Immature natural killer cell (primary cell): ENCODE measurements around the gene C14orf180. TPM values are rescaled to one million over a fixed set of nuclear protein-coding genes. Genes with fewer than 3 reads are reported as not detected.

Source experiments
- DNase-seq, 3 donors: peaks; one replicate each; pipeline ENCODE4 v3.0.0; 2022; ENCODE audit warnings: mixed read lengths in 1 of 3
- H3K27ac Mint-ChIP-seq, 6 donors: one replicate each; pipeline ENCODE4 v1.8.0; 2020; ENCODE audit warnings: mixed read lengths in 6 of 6, mild to moderate bottlenecking in 5 of 6, inconsistent platforms in 4 of 6, moderate library complexity in 3 of 6
- H3K27me3 Mint-ChIP-seq, 3 donors: one replicate each; pipeline ENCODE4 v1.8.0; 2020 to 2021; ENCODE audit warnings: low read depth in 3 of 3, mild to moderate bottlenecking in 3 of 3, mixed read lengths in 3 of 3, moderate library complexity in 3 of 3, inconsistent platforms in 1 of 3
- H3K36me3 Mint-ChIP-seq, 3 donors: one replicate each; pipeline ENCODE4 v1.8.0; 2020; ENCODE audit warnings: mixed read lengths in 3 of 3, inconsistent platforms in 2 of 3, mild to moderate bottlenecking in 2 of 3
- H3K4me1 Mint-ChIP-seq, 2 donors: one replicate each; pipeline ENCODE4 v1.8.0; 2020; ENCODE audit warnings: inconsistent platforms in 2 of 2, mild to moderate bottlenecking in 2 of 2, mixed read lengths in 2 of 2, moderate library complexity in 1 of 2
- H3K4me3 Mint-ChIP-seq, 5 donors: one replicate each; pipeline ENCODE4 v1.8.0; 2020; ENCODE audit warnings: mild to moderate bottlenecking in 5 of 5, mixed read lengths in 5 of 5, inconsistent platforms in 3 of 5, moderate library complexity in 3 of 5
- H3K9me3 Mint-ChIP-seq, 6 donors: one replicate each; pipeline ENCODE4 v1.8.0; 2020; ENCODE audit warnings: mild to moderate bottlenecking in 6 of 6, mixed read lengths in 6 of 6, inconsistent platforms in 4 of 6, moderate library complexity in 3 of 6
- polyA plus RNA-seq, 3 donors: library from polyadenylated mRNA; unstranded; fragments of 300-500 nt; fragmentation: Illumina TruSeq; gene quantifications; one replicate each; pipeline ENCODE4 v1.2.3, GENCODE V29; 2021

Gene C14orf180
- polyA plus RNA-seq, 3 donors from 2014 or later: not detected

DNA sequence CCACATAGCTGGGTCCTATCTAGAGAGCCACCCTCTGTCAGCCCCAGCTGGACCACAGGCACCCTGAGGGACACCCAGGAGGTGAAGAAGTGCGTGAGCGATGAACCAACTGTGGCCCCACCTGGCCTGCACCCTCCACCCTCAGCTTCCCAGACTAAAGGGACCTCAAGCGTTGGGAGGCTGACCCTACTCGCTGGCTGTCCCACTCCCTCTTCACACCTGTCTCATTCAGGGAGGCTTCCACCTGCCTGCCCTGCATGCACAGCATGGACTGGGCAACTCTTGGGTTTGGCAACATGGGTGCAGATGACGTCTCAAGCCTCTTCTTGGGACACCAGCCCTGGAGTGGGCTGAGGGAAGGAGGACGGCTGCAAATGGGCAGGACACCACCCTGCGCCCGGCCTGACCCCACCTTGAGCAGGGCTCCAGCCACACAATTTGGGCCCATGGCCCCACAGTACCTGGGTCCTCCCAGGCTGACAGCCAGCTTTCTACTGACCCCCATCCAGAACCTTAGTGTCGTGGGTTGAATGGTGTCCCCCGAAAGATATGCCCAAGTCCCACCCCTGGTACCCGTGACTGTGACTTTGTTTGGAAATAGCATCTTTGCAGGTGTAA is 22.9 kb downstream of the C14orf180 start:
- Mint-ChIP-seq H3K36me3 (no peaks in the 10 kb centered on the region), H3K4me1 (no peaks in the 10 kb centered on the region), H3K4me3 (no peak overlapping the region), H3K27me3 (peaks cover 7 to 22% (median 11%) of the 10 kb centered on the region in 3 donors), H3K27ac (no peak overlapping the region), H3K9me3 (no peaks in the 10 kb centered on the region)
- no peak for DNase-seq

DNA sequence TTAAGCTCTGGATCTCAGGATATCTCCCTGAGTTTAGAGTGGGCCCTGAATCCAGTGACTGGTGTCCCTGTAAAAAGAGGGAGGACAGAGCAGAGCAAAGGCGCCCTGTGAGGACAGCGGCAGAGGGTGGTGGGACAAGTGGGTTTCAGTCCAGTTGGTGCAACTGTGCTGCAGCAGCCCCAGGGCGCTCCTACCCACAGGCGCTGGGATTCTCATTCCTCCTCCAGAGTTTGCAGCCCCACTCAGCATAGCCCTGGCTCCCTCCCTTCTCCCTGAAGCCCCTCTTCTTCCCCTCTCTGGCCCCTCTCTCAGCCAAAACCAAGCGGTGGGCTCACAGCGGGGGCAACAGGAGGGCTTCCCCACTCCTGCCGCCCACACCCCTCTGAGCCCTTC is 23.4 kb downstream of the C14orf180 start:
- peaks cover 7 to 22% (median 11%) of the 10 kb centered on the region in 3 donors for H3K27me3 Mint-ChIP-seq
- no peak overlapping the region for H3K4me3 Mint-ChIP-seq
- H3K9me3 Mint-ChIP-seq: no peaks in the 10 kb centered on the region
- DNase-seq: no peak
- H3K36me3 Mint-ChIP-seq: no peaks in the 10 kb centered on the region
- no peaks in the 10 kb centered on the region for H3K4me1 Mint-ChIP-seq
- no peak overlapping the region for H3K27ac Mint-ChIP-seq

DNA sequence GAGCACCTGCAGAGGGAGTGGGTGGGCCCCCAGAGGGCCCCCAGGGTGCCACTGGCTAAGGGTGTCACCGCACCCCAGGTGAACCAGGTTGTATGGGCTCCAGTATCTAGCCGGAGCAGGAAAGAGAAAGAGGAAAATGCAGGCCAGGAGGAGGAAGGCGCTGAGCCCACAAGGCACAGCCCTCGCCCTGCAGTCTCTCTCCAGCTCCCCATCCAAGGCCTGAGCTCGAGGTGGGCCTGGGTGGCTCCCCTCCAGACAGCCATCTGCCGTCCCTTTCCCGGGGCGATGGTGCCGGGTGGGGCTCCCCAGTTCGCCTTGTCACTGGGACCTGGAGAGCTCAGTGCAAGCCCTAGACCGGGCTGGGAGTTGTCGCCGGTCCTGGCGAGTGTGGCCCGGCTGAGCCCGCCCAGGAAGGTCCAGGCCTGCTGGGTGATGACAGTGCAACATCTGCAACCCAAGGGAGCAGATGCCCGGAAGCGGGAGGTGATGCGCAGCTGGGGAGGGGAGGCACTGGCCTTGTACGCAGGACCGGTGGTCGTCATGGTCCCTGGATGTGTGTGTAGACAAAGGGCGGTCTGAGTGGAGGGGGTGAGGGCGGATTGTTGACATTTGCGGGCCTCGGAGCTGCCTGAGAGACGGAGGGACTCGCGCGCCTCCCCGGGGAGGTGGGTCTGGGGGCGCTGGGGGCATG is 24.3 kb downstream of the C14orf180 start:
- Mint-ChIP-seq H3K36me3 (no peaks in the 10 kb centered on the region), H3K27me3 (peaks cover 9 to 22% (median 11%) of the 10 kb centered on the region in 3 donors), H3K4me3 (no peak overlapping the region), H3K27ac (no peak overlapping the region), H3K4me1 (no peaks in the 10 kb centered on the region), H3K9me3 (no peaks in the 10 kb centered on the region)
- no peak for DNase-seq

GRCh38 chr14:104604458-104605449 is 25.2 kb downstream of the C14orf180 start, which contains the start of gene TMEM179:
Gene TMEM179 (minus strand): TSS chr14:104604772. CDS start chr14:104604741, 31 bp downstream.
- no peaks in the 10 kb centered on the region for H3K9me3 Mint-ChIP-seq
- no peaks in the 10 kb centered on the region for H3K36me3 Mint-ChIP-seq
- no peak for DNase-seq
- H3K27me3 Mint-ChIP-seq: peaks cover 9 to 20% (median 11%) of the 10 kb centered on the region in 3 donors
- H3K4me1 Mint-ChIP-seq: no peaks in the 10 kb centered on the region
- no peak within 1 kb of the TSS for H3K27ac Mint-ChIP-seq
- no peak within 1 kb of the TSS for H3K4me3 Mint-ChIP-seq

DNA sequence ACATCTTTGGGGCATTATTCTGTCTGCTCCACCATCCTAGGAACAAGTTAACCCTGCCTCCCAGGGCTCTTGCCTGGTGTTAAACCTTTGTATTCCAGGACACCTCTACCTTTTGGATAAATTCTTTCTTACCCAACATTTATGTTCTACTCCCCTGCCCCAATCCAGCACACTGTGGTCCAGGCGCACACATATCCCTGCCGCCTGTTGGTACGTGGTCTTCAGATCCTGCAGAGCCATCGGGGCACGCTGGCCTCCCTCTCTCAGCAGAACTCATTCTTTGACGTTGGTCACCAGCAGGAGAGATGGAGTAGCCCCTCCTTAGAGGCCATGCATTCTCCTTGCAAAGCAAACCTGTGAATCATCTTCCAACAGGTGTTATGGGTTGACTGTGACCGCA is 30.1 kb downstream of the C14orf180 start:
- DNase-seq: no peak
- Mint-ChIP-seq H3K4me3 (no peak overlapping the region), H3K4me1 (no peaks in the 10 kb centered on the region), H3K27ac (no peak overlapping the region), H3K9me3 (no peaks in the 10 kb centered on the region), H3K36me3 (no peaks in the 10 kb centered on the region), H3K27me3 (peaks cover 12 to 19% (median 14%) of the 10 kb centered on the region in 3 donors)

DNA sequence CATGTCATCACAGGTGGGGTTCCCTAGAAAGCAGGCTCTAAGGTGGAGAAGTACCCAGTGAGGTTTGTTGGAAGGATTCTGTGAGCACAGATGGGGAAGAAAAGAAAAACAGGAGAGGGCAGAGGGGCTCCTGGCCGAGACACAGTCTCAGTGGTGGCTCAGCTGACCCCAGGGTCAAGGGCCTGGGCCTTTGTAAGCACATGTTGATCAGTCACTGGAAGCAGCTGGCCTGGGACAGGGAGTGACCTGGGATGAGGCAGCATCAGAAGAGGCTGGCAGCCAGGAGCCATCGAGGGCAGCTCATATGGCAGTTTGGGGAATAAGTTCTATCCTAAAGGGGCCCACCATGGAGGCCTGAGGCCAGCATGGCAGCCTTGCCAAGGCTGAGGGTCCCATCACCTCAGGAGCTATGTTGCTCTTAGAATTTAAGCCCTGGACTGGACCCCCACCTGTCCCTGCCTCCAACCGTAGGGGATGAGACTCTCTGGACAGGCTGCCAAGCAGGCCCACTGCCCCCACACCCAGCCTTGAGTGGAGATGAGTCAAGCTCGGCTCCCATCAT is 31.3 kb downstream of the C14orf180 start:
- DNase-seq: no peak
- Mint-ChIP-seq H3K27me3 (peaks cover 12 to 16% (median 14%) of the 10 kb centered on the region in 3 donors), H3K27ac (no peak overlapping the region), H3K36me3 (no peaks in the 10 kb centered on the region), H3K9me3 (no peaks in the 10 kb centered on the region), H3K4me3 (no peak overlapping the region), H3K4me1 (no peaks in the 10 kb centered on the region)

DNA sequence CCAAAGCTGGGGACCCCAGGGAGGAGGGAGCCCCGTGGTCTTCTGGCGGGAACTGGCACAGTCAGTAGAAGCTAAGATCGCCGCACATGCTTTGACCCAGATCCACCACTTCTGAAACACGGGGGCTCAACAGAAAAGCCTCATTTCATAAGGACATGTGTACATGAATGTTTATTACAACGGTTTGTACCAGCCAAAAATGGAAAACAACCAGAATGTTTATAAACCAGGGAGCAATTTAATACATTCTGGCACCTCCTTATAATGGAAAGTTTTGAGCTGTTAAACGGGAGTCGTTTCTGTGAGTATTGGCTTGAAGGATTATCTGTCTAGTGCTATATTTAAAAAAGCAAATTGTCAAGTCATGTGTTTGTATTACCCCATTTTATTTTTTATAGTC is 32.3 kb downstream of the C14orf180 start:
- Mint-ChIP-seq H3K36me3 (no peaks in the 10 kb centered on the region), H3K27me3 (peaks cover 7 to 15% (median 15%) of the 10 kb centered on the region in 3 donors), H3K4me3 (no peak overlapping the region), H3K27ac (no peak overlapping the region), H3K4me1 (no peaks in the 10 kb centered on the region), H3K9me3 (no peaks in the 10 kb centered on the region)
- DNase-seq: no peak

DNA sequence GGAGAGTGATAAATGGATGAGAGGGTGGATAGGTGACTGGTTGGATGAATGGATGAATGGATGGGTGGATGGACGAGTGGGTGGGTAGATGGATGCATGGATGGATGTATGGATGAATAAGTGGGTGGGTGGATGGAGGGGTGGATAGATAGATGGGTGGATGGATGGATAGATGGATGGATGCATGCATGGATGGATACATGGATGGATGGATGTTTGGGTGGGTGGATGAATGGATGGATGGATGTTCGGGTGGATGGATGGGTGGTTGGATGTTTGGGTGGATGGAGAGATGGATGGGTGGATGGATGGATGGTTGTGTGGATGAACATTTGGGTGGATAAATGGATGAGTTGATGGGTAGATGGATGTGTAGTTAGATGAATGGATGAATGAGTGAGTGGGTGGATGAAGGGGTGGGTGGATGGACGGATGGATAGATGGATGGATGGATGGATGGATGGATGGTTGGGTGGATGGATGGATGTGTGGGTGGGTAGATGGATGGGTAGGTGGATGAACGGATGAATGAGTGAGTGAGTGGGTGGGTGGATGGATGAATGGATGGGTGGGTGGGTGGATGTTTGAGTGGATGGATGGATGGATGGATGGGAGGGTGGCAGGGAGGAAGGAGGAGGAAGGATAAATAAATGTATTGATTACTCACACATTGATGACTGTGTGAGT is 34.7 kb downstream of the C14orf180 start:
- Mint-ChIP-seq H3K4me1 (no peaks in the 10 kb centered on the region), H3K9me3 (no peaks in the 10 kb centered on the region), H3K36me3 (no peaks in the 10 kb centered on the region), H3K4me3 (no peak overlapping the region), H3K27ac (no peak overlapping the region), H3K27me3 (peaks cover 8 to 21% (median 15%) of the 10 kb centered on the region in 3 donors)
- no peak for DNase-seq

- Mint-ChIP-seq H3K27ac (no peak overlapping the region), H3K36me3 (no peaks in the 10 kb centered on the region), H3K4me1 (no peaks in the 10 kb centered on the region), H3K4me3 (no peak overlapping the region), H3K9me3 (peaks cover 5 to 12% (median 7%) of the 10 kb centered on the region in 6 donors), H3K27me3 (peaks cover 3 to 12% (median 7%) of the 10 kb centered on the region in 3 donors)
- DNase-seq: no peak
Measured at GRCh38 chr14:104624939-104625338, 45.4 kb downstream of the C14orf180 start.

- no peak for DNase-seq
- no peaks in the 10 kb centered on the region for H3K4me1 Mint-ChIP-seq
- peaks cover 1 to 5% (median 5%) of the 10 kb centered on the region in 3 donors for H3K27me3 Mint-ChIP-seq
- no peak overlapping the region for H3K4me3 Mint-ChIP-seq
- H3K36me3 Mint-ChIP-seq: no peaks in the 10 kb centered on the region
- H3K9me3 Mint-ChIP-seq: peaks cover 5 to 11% (median 6%) of the 10 kb centered on the region in 6 donors
- no peak overlapping the region for H3K27ac Mint-ChIP-seq
Measured at GRCh38 chr14:104632781-104633180, 53.2 kb downstream of the C14orf180 start.

DNA sequence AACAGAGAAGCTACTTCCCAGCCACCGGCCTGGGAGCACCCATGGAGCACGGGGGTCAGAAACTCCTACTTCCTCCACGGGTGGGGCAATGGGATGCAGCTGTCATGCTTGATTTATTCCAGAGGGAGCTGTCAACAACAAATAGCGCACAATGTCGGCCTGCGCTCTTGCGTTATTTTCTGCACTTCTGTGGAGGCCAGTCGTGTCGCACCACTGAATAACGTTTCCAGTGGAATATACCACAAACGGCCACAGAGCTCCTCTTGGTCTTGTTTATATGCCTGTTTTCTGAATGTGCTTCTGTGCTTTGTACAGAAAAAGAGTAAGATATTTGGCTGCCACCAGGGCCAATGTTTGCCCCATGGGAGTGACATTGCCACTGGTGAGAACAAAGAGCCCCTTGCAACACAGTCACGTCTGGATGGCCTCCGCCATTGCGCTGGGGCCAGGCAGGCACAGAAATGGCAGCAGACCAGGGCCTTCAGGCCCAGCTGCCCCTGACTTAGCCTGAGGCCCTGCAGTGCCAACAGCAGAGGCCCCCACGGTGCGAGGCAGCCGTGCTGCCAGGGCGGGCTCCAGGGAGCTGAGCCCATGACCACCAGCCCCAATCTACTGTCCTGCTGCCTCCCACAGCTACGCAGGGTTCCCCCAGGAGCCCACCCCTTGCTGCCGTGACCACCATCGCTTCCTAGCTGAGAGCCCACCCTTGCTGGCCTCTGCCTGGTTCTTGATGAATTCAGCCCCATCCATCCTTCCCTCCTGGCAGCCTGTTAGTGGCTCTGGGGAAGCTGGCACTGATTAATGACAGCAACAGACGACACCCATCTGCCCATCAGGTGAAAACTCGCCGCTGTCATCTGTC is 53.9 kb downstream of the C14orf180 start:
- no peaks in the 10 kb centered on the region for H3K36me3 Mint-ChIP-seq
- peaks cover 5 to 6% (median 5%) of the 10 kb centered on the region in 6 donors for H3K9me3 Mint-ChIP-seq
- H3K4me3 Mint-ChIP-seq: no peak overlapping the region
- no peaks in the 10 kb centered on the region for H3K4me1 Mint-ChIP-seq
- H3K27me3 Mint-ChIP-seq: peaks cover 1 to 5% (median 2%) of the 10 kb centered on the region in 3 donors
- DNase-seq: no peak
- H3K27ac Mint-ChIP-seq: no peak overlapping the region

- DNase-seq: no peak
- Mint-ChIP-seq H3K27ac (no peak overlapping the region), H3K9me3 (peaks cover under 1 to 2% (median 1%) of the 10 kb centered on the region in 6 donors), H3K36me3 (no peaks in the 10 kb centered on the region), H3K4me3 (no peak overlapping the region), H3K27me3 (peaks cover 1 to 4% (median 2%) of the 10 kb centered on the region in 3 donors), H3K4me1 (no peaks in the 10 kb centered on the region)
Measured at GRCh38 chr14:104634138-104634760, 54.7 kb downstream of the C14orf180 start.
